Mesendoderm (in vitro differentiated cells): ENCODE results near the gene CSRNP3.

Source experiments
- DNase-seq: peaks from one replicate; pipeline ENCODE4 v3.0.0; 2013
- H2AK5ac ChIP-seq: 2 replicates; pipeline ENCODE4 v1.6.1; 2013; ENCODE audit warnings: low read length, inconsistent platforms
- H2BK120ac ChIP-seq: 2 replicates; pipeline ENCODE4 v1.6.1; 2013; ENCODE audit warnings: low read depth, mild to moderate bottlenecking, low read length, moderate library complexity, mixed read lengths
- H2BK15ac ChIP-seq: replicated peaks from 2 replicates; pipeline ENCODE4 v1.6.1; 2013; ENCODE audit warnings: low read depth, mild to moderate bottlenecking, moderate library complexity
- H2BK5ac ChIP-seq: 2 replicates; pipeline ENCODE4 v1.6.1; 2013; ENCODE audit warnings: low read length, inconsistent platforms
- H3K18ac ChIP-seq: 2 replicates; pipeline ENCODE4 v1.6.1; 2013; ENCODE audit warnings: mild to moderate bottlenecking, low read length, mixed read lengths
- H3K23ac ChIP-seq: one replicate; pipeline ENCODE4 v1.6.1; 2013; ENCODE audit warnings: low read length
- H3K27ac ChIP-seq: 2 replicates; pipeline ENCODE4 v1.5.1; 2013; ENCODE audit warnings: low read depth, mild to moderate bottlenecking, inconsistent platforms, low read length, moderate library complexity
- H3K27me3 ChIP-seq: 2 replicates; pipeline ENCODE4 v1.6.1; 2013; ENCODE audit warnings: low read length, control low read depth, mild to moderate bottlenecking, inconsistent platforms; ENCODE audit not compliant: insufficient read depth, poor library complexity
- H3K36me3 ChIP-seq: 2 replicates; pipeline ENCODE4 v1.6.1; 2013; ENCODE audit warnings: low read length, inconsistent platforms; ENCODE audit not compliant: control insufficient read depth, insufficient read depth
- H3K4ac ChIP-seq: one replicate; pipeline ENCODE4 v1.6.1; 2013; ENCODE audit warnings: low read depth, mild to moderate bottlenecking, low read length, moderate library complexity
- H3K4me1 ChIP-seq: 2 replicates; pipeline ENCODE4 v1.6.1; 2013; ENCODE audit warnings: low read depth, low read length, inconsistent platforms; ENCODE audit not compliant: control insufficient read depth
- H3K4me2 ChIP-seq: 2 replicates; pipeline ENCODE4 v1.6.1; 2013; ENCODE audit warnings: low read length
- H3K4me3 ChIP-seq: 2 replicates; pipeline ENCODE4 v1.5.1; 2013; ENCODE audit warnings: mild to moderate bottlenecking, low read length
- H3K56ac ChIP-seq: one replicate; pipeline ENCODE4 v1.6.1; 2013; ENCODE audit warnings: low read length
- H3K79me1 ChIP-seq: 2 replicates; pipeline ENCODE4 v1.6.1; 2013; ENCODE audit warnings: low read length, inconsistent platforms
- H3K79me2 ChIP-seq: 2 replicates; pipeline ENCODE4 v1.6.1; 2013; ENCODE audit warnings: mild to moderate bottlenecking, low read length; ENCODE audit not compliant: control insufficient read depth, insufficient read depth
- H3K9ac ChIP-seq: 2 replicates; pipeline ENCODE4 v1.6.1; 2013; ENCODE audit warnings: low read length, inconsistent platforms
- H4K5ac ChIP-seq: one replicate; pipeline ENCODE4 v1.6.1; 2013; ENCODE audit warnings: low read length
- H4K8ac ChIP-seq: one replicate; pipeline ENCODE4 v1.6.1; 2013; ENCODE audit warnings: low read depth, mild to moderate bottlenecking, control low read depth, low read length, moderate library complexity
- WGBS: extraction: QIAGEN DNeasy Blood & Tissue Kit; methylation state at CpG from one replicate; pipeline ENCODE4 v1.1.7; 2013; ENCODE audit warnings: low lambda C conversion rate, missing lambda C conversion rate; ENCODE audit not compliant: insufficient coverage; ENCODE audit errors: extremely low coverage; 5-methylcytosine and 5-hydroxymethylcytosine counted together

CSRNP3 gene

GRCh38 chr2:165431014-165431413, 38.5 kb upstream of the CSRNP3 start:
- Histone ChIP-seq H2BK5ac (no peak overlapping the region), H3K23ac (no peak overlapping the region), H3K9ac (no peak overlapping the region), H2BK15ac (no peak overlapping the region), H3K36me3 (no peaks in the 10 kb centered on the region), H3K27ac (no peak overlapping the region), H3K18ac (no peak overlapping the region), H3K79me2 (no peaks in the 10 kb centered on the region), H3K56ac (no peak overlapping the region), H3K4me1 (peaks cover 5% of the 10 kb centered on the region), H3K4me2 (no peak overlapping the region), H4K8ac (no peak overlapping the region), H4K5ac (no peak overlapping the region), H3K79me1 (no peaks in the 10 kb centered on the region), H3K27me3 (no peaks in the 10 kb centered on the region), H2BK120ac (no peak overlapping the region), H3K4ac (no peak overlapping the region), H2AK5ac (no peak overlapping the region), H3K4me3 (no peak overlapping the region)
- no peak for DNase-seq

GRCh38 chr2:165432234-165432966, 37.1 kb upstream of the CSRNP3 start:
- no peaks in the 10 kb centered on the region for H3K79me1 ChIP-seq
- no peak overlapping the region for H2BK120ac ChIP-seq
- no peak overlapping the region for H3K18ac ChIP-seq
- no peak overlapping the region for H3K27ac ChIP-seq
- no peak overlapping the region for H3K56ac ChIP-seq
- no peak overlapping the region for H3K9ac ChIP-seq
- no peak overlapping the region for H2BK5ac ChIP-seq
- no peaks in the 10 kb centered on the region for H3K36me3 ChIP-seq
- H4K5ac ChIP-seq, result no peak overlapping the region
- no peak overlapping the region for H3K4me3 ChIP-seq
- H3K4me1 ChIP-seq, result peaks cover 8% of the 10 kb centered on the region
- no peak overlapping the region for H3K4me2 ChIP-seq
- no peak overlapping the region for H4K8ac ChIP-seq
- H3K23ac ChIP-seq, result no peak overlapping the region
- H3K79me2 ChIP-seq, result no peaks in the 10 kb centered on the region
- no peak overlapping the region for H3K4ac ChIP-seq
- no peak overlapping the region for H2AK5ac ChIP-seq
- H2BK15ac ChIP-seq, result no peak overlapping the region
- no peaks in the 10 kb centered on the region for H3K27me3 ChIP-seq
- peak; percentile 12 for DNase-seq

DNA sequence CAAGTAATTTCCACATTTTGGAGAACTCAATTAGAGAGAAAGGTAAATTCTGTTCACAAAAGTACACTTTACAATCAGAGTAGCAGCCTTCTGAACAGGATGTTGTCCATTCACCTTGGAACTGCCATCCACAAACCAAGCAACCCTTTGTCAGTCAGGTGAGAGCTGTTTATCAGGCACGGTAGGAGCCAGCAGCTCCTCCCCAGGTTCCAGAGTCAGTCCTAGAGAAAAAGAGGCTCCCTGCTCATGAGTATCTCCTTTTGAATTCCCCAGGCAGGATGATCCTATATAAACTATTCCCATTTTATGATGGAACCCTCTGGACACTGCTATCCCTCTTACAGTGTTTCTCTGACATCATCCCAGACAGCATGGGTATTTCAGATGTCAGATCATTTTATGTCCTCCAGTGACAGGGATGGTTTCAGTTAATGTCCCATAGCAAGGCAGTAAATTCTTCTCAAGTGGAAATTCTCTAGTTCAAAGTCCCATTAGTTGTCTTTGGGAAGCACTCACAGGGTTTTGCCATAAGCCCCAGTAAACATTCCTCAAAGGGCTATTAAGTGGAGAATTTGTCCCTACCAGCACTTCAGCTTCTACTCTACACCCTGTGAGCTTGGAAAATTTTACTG, 34.5 kb upstream of the CSRNP3 start:
- H3K4me3 ChIP-seq, result no peak overlapping the region
- H2BK15ac ChIP-seq, result no peak overlapping the region
- no peaks in the 10 kb centered on the region for H3K79me2 ChIP-seq
- WGBS, result no CpG with 5 or more reads among the region's 1 CpG
- H3K27ac ChIP-seq, result peak overlapping the region; percentile 74
- H4K5ac ChIP-seq, result no peak overlapping the region
- no peak overlapping the region for H3K23ac ChIP-seq
- H3K9ac ChIP-seq, result no peak overlapping the region
- H4K8ac ChIP-seq, result no peak overlapping the region
- no peaks in the 10 kb centered on the region for H3K27me3 ChIP-seq
- H3K4me2 ChIP-seq, result no peak overlapping the region
- H2AK5ac ChIP-seq, result no peak overlapping the region
- no peak overlapping the region for H2BK120ac ChIP-seq
- DNase-seq, result peak; percentile 54
- no peaks in the 10 kb centered on the region for H3K36me3 ChIP-seq
- H3K18ac ChIP-seq, result peak overlapping the region; percentile 80
- H2BK5ac ChIP-seq, result no peak overlapping the region
- no peak overlapping the region for H3K4ac ChIP-seq
- peaks cover 8% of the 10 kb centered on the region for H3K4me1 ChIP-seq
- no peak overlapping the region for H3K56ac ChIP-seq
- H3K79me1 ChIP-seq, result no peaks in the 10 kb centered on the region

DNA sequence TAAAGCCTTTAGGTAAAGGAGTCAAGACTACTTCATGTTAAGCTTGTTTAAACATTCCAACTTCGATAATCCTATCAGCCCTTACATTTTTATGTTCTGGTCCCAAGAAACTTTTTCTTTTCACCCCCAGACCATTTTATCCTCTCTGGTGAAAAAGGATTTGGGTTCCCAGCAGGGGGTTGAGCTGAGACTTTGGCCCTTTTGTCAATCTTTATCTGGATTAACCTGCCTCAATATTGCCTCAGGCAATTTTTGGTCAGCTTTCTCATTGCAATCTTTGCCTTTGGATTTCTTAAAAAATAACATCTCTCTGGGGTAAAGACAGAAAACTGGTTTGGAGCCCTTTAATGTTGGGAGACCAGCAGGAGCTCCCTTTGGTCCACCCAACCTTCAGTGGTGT, 33.9 kb upstream of the CSRNP3 start:
- H3K4me3 ChIP-seq, result no peak overlapping the region
- no peak overlapping the region for H3K27ac ChIP-seq
- no peak overlapping the region for H4K5ac ChIP-seq
- no peak overlapping the region for H3K9ac ChIP-seq
- H3K79me1 ChIP-seq, result no peaks in the 10 kb centered on the region
- no peak overlapping the region for H2BK120ac ChIP-seq
- no peak overlapping the region for H4K8ac ChIP-seq
- no CpG with 5 or more reads among the region's 1 CpG for WGBS
- peak overlapping the region; percentile 16 for H3K4ac ChIP-seq
- H2AK5ac ChIP-seq, result no peak overlapping the region
- no peak overlapping the region for H2BK15ac ChIP-seq
- DNase-seq, result peak; percentile 81
- H3K27me3 ChIP-seq, result no peaks in the 10 kb centered on the region
- no peak overlapping the region for H3K4me2 ChIP-seq
- H2BK5ac ChIP-seq, result no peak overlapping the region
- peaks cover 8% of the 10 kb centered on the region for H3K4me1 ChIP-seq
- H3K18ac ChIP-seq, result no peak overlapping the region
- no peaks in the 10 kb centered on the region for H3K36me3 ChIP-seq
- no peaks in the 10 kb centered on the region for H3K79me2 ChIP-seq
- H3K23ac ChIP-seq, result no peak overlapping the region
- no peak overlapping the region for H3K56ac ChIP-seq

GRCh38 chr2:165436559-165436958, 32.9 kb upstream of the CSRNP3 start:
- Histone ChIP-seq H3K56ac (no peak overlapping the region), H3K27me3 (no peaks in the 10 kb centered on the region), H4K5ac (no peak overlapping the region), H3K9ac (no peak overlapping the region), H3K4me3 (no peak overlapping the region), H2BK15ac (peak overlapping the region; percentile 47), H3K4me1 (peaks cover 8% of the 10 kb centered on the region), H3K36me3 (no peaks in the 10 kb centered on the region), H2BK5ac (no peak overlapping the region), H3K79me1 (no peaks in the 10 kb centered on the region), H2AK5ac (no peak overlapping the region), H3K23ac (no peak overlapping the region), H3K18ac (peak overlapping the region; percentile 60), H3K27ac (no peak overlapping the region), H2BK120ac (no peak overlapping the region), H3K4me2 (no peak overlapping the region), H4K8ac (no peak overlapping the region), H3K79me2 (no peaks in the 10 kb centered on the region), H3K4ac (peak overlapping the region; percentile 36)
- DNase-seq, result no peak
- no CpG with 5 or more reads among the region's 3 CpGs for WGBS

DNA sequence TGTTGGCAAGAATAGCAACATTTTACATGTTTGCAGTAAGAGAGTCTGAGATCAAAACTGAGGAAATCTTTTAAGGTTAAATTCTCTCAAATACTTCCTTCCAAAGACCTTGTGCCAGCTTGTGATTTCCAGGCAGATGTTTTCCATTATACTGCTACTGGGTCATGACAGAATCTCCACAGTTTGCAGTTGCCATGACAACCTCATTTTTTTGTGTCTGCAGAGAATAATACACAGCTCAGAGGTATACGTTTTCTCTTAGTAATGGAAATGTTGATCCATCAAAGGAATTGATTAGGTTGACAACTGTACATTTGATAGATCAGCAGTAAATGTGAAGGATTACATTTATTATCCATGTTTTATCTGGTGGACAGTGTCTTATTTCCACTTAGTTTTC, 29.1 kb upstream of the CSRNP3 start:
- Histone ChIP-seq H3K23ac (no peak overlapping the region), H3K56ac (no peak overlapping the region), H3K27me3 (no peaks in the 10 kb centered on the region), H2AK5ac (no peak overlapping the region), H4K8ac (no peak overlapping the region), H3K4me2 (no peak overlapping the region), H2BK15ac (no peak overlapping the region), H3K9ac (no peak overlapping the region), H3K27ac (no peak overlapping the region), H3K4me1 (peaks cover 8% of the 10 kb centered on the region), H3K4me3 (no peak overlapping the region), H2BK120ac (no peak overlapping the region), H3K79me1 (no peaks in the 10 kb centered on the region), H3K79me2 (no peaks in the 10 kb centered on the region), H3K18ac (no peak overlapping the region), H3K36me3 (no peaks in the 10 kb centered on the region), H2BK5ac (no peak overlapping the region), H3K4ac (no peak overlapping the region), H4K5ac (no peak overlapping the region)
- no CpG with 5 or more reads among the region's 1 CpG for WGBS
- peak; percentile 51 for DNase-seq
